ENCODE data around the gene CTNNA2.

GRCh38 chr2:80042635-80043034, 529.8 kb downstream of the CTNNA2 start:
- no peak for TF ChIP-seq POLR2A (IDR thresholded peaks at IDR 0.05)
- no peak for TF ChIP-seq CTCF (IDR thresholded peaks at IDR 0.05)
- TF ChIP-seq POLR2AphosphoS5 (IDR thresholded peaks at IDR 0.05; ENCODE audit: insufficient read depth in 1 of 2, low read depth in 1 of 2): no peak

Measured in vagina (tissue), 2 donors.